Left kidney (tissue), 8 donors: ENCODE measurements around the gene ITPK1. TPM values are rescaled to one million over a fixed set of nuclear protein-coding genes. Genes with fewer than 3 reads are reported as not detected.
A peak's percentile ranks its signal among the peaks of the same experiment; 100 is the strongest.
"Not testable (repeated sequence)": the region's sequence is repeated elsewhere in the genome, so short reads cannot be mapped to it uniquely, and the experiment has no call there.

Source experiments
- DNase-seq: peaks from one replicate; pipeline ENCODE4 v3.0.0-alpha.2; 2013
- long read RNA-seq, 8 donors: transcript quantifications; one replicate each; lab custom pipeline, GENCODE V29; 2026
- polyA plus RNA-seq: library from polyadenylated mRNA; unstranded; fragments of 120-200 nt; gene quantifications from one replicate; pipeline ENCODE4 v1.2.1, GENCODE V29; 2013; ENCODE audit not compliant: insufficient read length

The ITPK1 gene
- polyA plus RNA-seq: 27.1 TPM
- long read RNA-seq, donor 1, full-length matches to known transcripts: 9 of 41 reads
- long read RNA-seq, donor 1, partial matches to known transcripts: 32 of 41 reads
- long read RNA-seq, donor 1, other reads (novel, unspliced or antisense): 0 of 41 reads
- long read RNA-seq, donor 2, full-length matches to known transcripts: 3 of 3 reads
- long read RNA-seq, donor 2, partial matches to known transcripts: 0 of 3 reads
- long read RNA-seq, donor 2, other reads (novel, unspliced or antisense): 0 of 3 reads
- long read RNA-seq, donor 3: 0 reads
- long read RNA-seq, donor 4: 0 reads
- long read RNA-seq, donor 5, full-length matches to known transcripts: 5 of 5 reads
- long read RNA-seq, donor 5, partial matches to known transcripts: 0 of 5 reads
- long read RNA-seq, donor 5, other reads (novel, unspliced or antisense): 0 of 5 reads
- long read RNA-seq, donor 6, full-length matches to known transcripts: 3 of 3 reads
- long read RNA-seq, donor 6, partial matches to known transcripts: 0 of 3 reads
- long read RNA-seq, donor 6, other reads (novel, unspliced or antisense): 0 of 3 reads
- long read RNA-seq, donor 7, full-length matches to known transcripts: 4 of 4 reads
- long read RNA-seq, donor 7, partial matches to known transcripts: 0 of 4 reads
- long read RNA-seq, donor 7, other reads (novel, unspliced or antisense): 0 of 4 reads
- long read RNA-seq, donor 8: 0 reads

DNA sequence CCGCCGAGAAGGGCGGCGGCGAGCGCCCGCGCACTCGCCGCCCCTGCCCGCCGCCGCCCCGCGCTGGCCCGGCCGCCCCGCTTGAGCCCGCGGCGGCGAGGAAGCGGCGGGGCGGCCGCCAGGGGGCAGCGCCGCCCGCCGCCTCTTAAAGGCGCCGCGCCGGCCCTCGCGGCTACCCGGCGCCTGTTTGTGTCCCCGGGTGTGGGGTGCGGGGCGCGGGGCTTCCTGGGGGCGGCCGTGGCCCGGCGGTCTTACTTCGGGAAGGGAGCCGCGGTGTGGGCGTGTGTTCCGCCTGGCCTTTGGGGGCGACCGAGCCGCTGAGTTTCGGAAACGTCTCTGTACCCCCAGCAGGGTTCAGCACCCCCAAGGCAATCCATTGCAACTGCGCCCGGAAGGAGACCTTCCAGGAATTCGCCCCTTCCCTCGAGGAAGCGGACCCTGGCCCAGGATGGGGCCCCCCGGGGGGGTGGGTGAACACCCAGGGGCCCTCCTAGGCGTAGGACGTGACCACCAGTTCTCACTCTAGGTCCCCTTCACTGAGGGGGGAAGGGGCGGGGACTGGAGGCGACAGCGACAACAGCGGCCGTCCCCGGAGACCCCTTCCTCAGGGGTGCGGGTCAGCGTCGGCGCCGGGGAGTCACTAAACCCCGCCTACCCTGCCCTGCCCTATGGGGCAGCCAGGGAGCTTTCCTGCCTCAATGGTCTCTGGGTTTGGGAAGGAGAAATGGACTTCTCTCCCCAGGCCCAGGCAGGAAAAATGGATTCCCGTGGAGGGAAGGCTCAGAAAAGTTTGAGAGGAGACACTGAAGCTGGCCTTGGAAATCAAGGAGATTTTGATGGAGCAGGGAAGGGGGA is at the start of gene ITPK1:
Gene ITPK1, minus strand, starts transcription at position 105 of the 855 bp plus-strand sequence. CDS start 762 bp downstream, outside the sequence.
- DNase-seq: peak; percentile 65

- no peak for DNase-seq
These were observed 47.8 kb upstream of the ITPK1 start for GRCh38 chr14:93163564-93163963.

DNA sequence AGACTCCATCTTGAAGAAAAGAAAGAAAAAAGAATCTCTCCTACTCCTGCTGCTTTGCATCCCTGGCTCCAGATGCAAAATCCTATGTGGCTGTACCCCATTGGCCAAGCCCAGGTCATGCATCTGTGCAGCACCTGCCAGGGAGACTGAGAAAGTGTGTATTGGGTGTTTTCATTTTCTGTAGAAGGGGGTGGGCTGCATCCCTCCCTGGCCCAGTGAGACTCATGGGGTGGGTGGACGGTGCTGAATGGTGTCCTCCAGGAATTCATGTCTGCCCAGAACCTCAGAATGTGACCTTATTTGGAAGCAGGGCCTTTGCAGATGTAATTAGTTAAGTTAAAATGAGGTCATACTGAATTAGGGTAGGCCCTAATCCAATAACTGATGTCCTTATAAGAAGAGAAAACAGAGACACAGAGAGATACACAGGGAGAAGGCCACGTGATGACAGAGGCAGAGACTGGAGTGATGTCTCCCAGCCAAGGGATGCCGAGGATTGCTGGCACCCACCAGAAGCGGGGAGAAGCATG is 45.8 kb upstream of the ITPK1 start:
- no peak for DNase-seq

DNA sequence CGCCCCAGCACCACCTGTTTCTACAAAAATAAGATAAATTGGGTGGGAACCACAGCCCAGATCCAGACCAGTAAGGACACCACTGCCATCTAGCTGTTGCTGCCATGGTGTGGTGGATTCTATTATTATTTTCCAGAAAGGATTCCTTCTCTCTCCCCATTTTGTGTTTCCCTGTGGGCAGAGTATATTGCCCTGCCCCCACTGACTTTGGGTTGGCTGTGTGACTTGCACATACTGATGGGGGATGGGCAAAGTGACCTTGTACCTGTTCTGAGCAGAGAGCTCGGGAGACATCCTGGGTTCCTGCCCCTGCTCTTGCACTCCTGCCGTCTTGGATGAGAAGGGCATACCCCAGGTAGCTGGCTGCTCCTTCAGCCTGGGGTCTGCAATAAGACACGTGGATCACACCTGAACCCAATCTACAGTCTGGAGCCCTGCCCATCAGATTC is 44.7 kb upstream of the ITPK1 start:
- DNase-seq: no peak

DNA sequence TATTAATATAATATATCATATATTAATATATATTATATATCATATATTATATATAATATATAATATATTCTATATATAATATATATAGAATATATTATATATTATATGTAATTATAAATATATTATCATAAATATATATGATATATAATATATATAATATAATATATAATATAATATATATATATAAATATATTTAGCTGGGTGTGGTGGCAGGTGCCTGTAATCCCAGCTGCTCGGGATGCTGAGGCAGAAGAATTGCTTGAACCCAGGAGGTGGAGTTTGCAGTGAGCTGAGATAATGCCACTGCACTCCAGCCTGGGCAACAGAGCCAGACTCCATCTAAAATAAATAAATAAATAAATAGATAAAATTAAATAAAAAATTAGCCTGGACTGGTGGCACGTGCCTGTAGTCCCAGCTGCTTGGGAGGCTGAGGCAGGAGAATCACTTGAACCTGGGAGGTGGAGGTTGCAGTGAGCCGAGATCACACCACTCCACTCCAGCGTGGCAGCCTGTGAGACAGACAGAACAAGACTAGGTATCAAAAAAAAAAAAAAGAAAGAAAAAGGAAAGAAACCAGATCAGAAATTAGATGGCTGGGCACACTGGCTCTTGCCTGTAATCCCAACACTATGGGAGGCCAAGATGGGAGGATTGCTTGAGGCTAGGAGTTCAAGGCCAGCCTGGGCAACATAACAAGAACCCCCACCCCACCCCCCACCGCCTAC is 44.1 kb upstream of the ITPK1 start:
- DNase-seq: not testable (repeated sequence)

DNA sequence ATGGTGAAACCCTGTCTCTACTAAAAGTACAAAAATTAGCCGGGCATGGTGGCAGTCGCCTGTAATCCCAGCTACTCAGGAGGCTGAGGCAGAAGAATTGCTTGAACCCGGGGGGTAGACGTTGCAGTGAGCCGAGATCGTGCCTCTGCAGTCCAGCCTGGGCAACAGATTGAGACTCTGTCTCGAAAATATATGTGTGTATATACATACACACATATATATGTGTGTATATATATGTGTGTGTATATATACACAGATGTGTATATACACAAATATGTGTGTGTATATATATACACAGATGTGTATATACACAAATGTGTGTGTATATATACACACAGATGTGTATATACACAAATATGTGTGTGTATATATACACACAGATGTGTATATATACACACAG is 42.6 kb upstream of the ITPK1 start:
- not testable (repeated sequence) for DNase-seq

- DNase-seq: no peak
These were observed 41.1 kb upstream of the ITPK1 start for GRCh38 chr14:93156693-93157369.

- no peak for DNase-seq
These were observed 39.9 kb upstream of the ITPK1 start for GRCh38 chr14:93155667-93156066.

DNA sequence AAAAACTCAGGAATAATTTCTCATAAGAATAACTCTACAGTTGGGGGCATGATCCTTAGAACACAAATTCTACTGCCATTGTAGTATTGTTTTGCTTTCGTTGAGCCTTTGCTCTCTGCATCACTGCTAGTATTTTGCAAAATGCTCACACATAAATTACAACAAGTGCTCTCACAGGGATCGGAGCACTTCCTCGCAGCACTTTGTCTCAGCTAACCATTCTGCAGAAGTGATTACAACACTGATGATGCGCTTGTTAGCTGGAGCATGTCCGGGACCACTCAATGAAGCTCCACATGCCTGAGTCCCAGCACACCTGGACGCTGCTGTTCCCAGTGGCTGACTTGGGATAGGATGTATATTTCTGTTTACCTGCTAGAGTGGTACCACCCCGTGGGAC is 37.4 kb upstream of the ITPK1 start:
- DNase-seq: no peak

- no peak for DNase-seq
These were observed 34.8 kb upstream of the ITPK1 start for GRCh38 chr14:93150227-93151208.

- no peak for DNase-seq
These were observed 33.3 kb upstream of the ITPK1 start for GRCh38 chr14:93148979-93149378.

DNA sequence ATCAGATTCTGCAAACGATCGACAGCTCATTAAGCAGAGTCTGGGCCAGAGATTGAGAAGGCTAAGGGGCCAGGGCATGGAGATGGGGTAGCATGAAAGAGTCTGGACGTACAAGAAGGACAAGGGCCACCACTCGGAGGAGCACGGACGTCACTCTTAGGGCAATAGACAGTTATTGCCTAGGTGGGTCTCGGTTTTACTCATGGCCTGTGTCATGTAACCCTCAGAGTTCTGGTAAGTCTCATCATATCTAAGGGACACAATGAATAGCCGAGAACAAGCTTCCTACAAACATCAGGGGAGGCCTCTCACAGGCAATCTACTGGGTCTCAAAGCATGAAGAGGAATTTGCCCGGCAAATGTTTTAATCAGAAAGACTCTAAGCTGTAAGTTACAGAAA is 30.4 kb upstream of the ITPK1 start:
- DNase-seq: no peak

GRCh38 chr14:93142854-93143652 is 27.3 kb upstream of the ITPK1 start:
- DNase-seq: no peak

GRCh38 chr14:93137864-93138263 is 22.1 kb upstream of the ITPK1 start:
- no peak for DNase-seq

GRCh38 chr14:93136508-93136907 is 20.8 kb upstream of the ITPK1 start:
- not testable (repeated sequence) for DNase-seq

GRCh38 chr14:93136009-93136408 is 20.3 kb upstream of the ITPK1 start:
- DNase-seq: no peak

DNA sequence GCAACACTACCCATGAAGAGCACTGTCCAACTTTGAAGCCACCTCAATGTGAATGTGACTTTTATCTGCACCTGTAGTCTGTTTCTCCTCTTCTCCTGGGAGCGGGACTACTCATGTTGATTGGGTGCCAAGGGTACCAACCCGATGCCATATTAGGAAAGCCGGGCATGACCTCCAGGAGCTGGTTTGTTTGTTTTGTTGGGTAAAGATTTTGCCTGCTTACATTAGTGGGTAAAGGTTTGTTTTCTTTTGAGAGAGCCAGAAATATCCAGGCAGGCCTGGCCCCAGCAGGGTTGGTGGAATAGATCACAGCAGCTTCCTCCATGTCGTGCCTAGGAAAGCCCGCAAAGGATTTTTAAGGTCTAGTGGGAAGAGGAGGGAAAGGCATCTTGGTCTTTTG is 19.7 kb upstream of the ITPK1 start:
- no peak for DNase-seq

GRCh38 chr14:93133464-93133863 is 17.7 kb upstream of the ITPK1 start:
- no peak for DNase-seq
